Measurements from ENCODE around the gene ANKLE1. TPM values are rescaled to one million over a fixed set of nuclear protein-coding genes. Genes with fewer than 3 reads are reported as not detected.

Gene ANKLE1
- total and polyA plus RNA-seq, 2 donors (not counting 3 experiments of a cell fraction or from before 2014, with no cell fraction given): 1.9 to 3.1 TPM

DNA sequence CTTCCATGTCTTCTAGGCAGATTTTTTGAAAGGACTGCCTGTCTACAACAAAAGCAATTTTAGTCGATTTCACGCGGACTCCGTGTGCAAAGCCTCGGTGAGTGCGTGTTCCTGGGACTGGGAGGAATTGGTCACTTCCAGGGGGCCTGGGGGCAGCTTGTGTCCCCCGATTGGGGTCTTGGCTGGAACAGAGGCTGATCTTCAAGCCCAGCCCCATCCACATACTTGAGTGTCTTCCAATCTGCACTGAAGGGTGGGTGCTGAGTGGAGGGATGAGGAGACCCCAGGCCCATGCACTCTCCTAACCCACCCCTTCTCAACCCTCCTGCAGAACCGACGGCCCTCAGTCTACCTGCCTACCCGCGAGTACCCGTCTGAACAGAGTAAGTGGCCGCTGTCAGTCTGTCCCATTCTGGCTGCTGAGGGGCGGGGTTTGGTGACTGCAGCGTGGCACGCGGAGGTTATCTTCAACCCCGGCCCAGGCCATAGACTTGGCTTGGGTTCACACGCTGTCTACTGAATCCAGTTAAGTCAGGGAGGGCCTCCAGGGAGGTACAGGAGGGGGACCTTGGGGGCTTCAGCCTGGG, 32.4 kb downstream of the ANKLE1 start:
- Histone ChIP-seq H3K9ac (replicated peaks; ENCODE audit: extremely low read depth, insufficient read depth, low read length) (no peak overlapping the region), H3K4me3 (replicated peaks in 1 of 3; ENCODE audit: insufficient read depth in 1 of 3, low read depth in 1 of 3, low read length in 3 of 3) (no peak overlapping the region), H3K27me3 (ENCODE audit: control insufficient read depth in 2 of 2, insufficient read depth in 2 of 2, low read length in 2 of 2) (no peaks in the 10 kb centered on the region), H3K9me3 (replicated peaks; ENCODE audit: control insufficient read depth, insufficient read depth, low read length) (no peaks in the 10 kb centered on the region), H3K4me1 (ENCODE audit: control insufficient read depth, extremely low read depth, insufficient read depth, low read length) (peaks cover 8% of the 10 kb centered on the region), H4K20me1 (replicated peaks; ENCODE audit: control insufficient read depth, extremely low read depth, insufficient read depth, low read length) (no peaks in the 10 kb centered on the region), H3K27ac (ENCODE audit: insufficient read depth, low read depth, low read length) (no peak overlapping the region), H2AFZ (ENCODE audit: low read depth, low read length) (no peak overlapping the region), H3K4me2 (ENCODE audit: insufficient read depth, low read length) (no peak overlapping the region), H3K79me2 (ENCODE audit: control insufficient read depth, insufficient read depth, low read length) (peaks cover 34% of the 10 kb centered on the region), H3K9me1 (replicated peaks; ENCODE audit: control insufficient read depth, extremely low read depth, insufficient read depth, low read length) (no peaks in the 10 kb centered on the region), H3K36me3 (ENCODE audit: control insufficient read depth in 2 of 2, extremely low read depth in 1 of 2, insufficient read depth in 2 of 2, low read length in 2 of 2) (peaks cover 6 to 25% of the 10 kb centered on the region in 2 experiments)
- dilution Hi-C loops (cut with MboI; ENCODE audit: extremely low pct_ligation_motif_present, low sequenced_read_pairs): no loop called here
- DNase-seq (ENCODE audit: low read depth, low spot score): no peak
- TF ChIP-seq POLR2A (IDR thresholded peaks at IDR 0.05; ENCODE audit: low read depth, low read length) (no peak), FOS (IDR thresholded peaks at IDR 0.05; ENCODE audit: borderline replicate concordance, insufficient read depth, low read length) (no peak), CTCF (IDR thresholded peaks at IDR 0.05; ENCODE audit: extremely low read depth in 1 of 2, insufficient read depth in 1 of 2, low read depth in 1 of 2, low read length in 2 of 2) (no peak), GATA2 (IDR thresholded peaks at IDR 0.05; ENCODE audit: insufficient read depth, insufficient read length, low read depth, low read length) (no peak), EZH2 (IDR thresholded peaks at IDR 0.05; ENCODE audit: borderline replicate concordance, low read depth, low read length, severe bottlenecking) (no peak), MYC (IDR thresholded peaks at IDR 0.05; ENCODE audit: low read depth, low read length) (no peak), JUN (IDR thresholded peaks at IDR 0.05; ENCODE audit: borderline replicate concordance, insufficient read depth, insufficient read length, low read depth) (no peak), POLR2AphosphoS5 (IDR thresholded peaks at IDR 0.05; ENCODE audit: insufficient read depth, low read depth, low read length) (no peak)
- TF ChIP-seq, protein P1, sequence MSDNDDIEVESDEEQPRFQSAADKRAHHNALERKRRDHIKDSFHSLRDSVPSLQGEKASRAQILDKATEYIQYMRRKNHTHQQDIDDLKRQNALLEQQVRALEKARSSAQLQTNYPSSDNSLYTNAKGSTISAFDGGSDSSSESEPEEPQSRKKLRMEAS (IDR thresholded peaks at IDR 0.05; ENCODE audit: insufficient read depth, insufficient read length): no peak
- FAIRE-seq: no peak
- ChIA-PET CTCF (no interaction called here), POLR2A (no interaction called here)
- intact Hi-C loops (cut with micrococcal nuclease): no loop called here
- no TSS peak for BruUV-seq (replicated peaks)
